Suprapubic skin (tissue), 3 donors: ENCODE results near the gene UBE2D2.

ENCODE experiments used
- CTCF ChIP-seq, 2 donors: fragments of 200-600 bp in 1 of 2; fragments of 450-650 bp in 1 of 2; sonication (generic) in 1 of 2; IDR thresholded peaks; one replicate each; pipeline ENCODE4 v1.5.1; 2016 to 2019; ENCODE audit warnings: antibody characterized with exemption in 2 of 2, mild to moderate bottlenecking in 1 of 2, moderate library complexity in 1 of 2
- EP300 ChIP-seq: sonication (generic); formaldehyde crosslinking; IDR thresholded peaks from one replicate; pipeline ENCODE4 v1.6.1; 2017; ENCODE audit warnings: antibody characterized with exemption
- POLR2A ChIP-seq, 2 donors: fragments of 450-650 bp; IDR thresholded peaks; one replicate each; pipeline ENCODE4 v1.6.1; 2017; ENCODE audit warnings: antibody characterized with exemption in 2 of 2, mild to moderate bottlenecking in 2 of 2, moderate library complexity in 2 of 2

GRCh38 chr5:139565411-139566305 lies 4.5 kb downstream of the UBE2D2 start:
- TF ChIP-seq POLR2A (IDR thresholded peaks at IDR 0.05) (no peak), CTCF (IDR thresholded peaks at IDR 0.05) (no peak), EP300 (no peak)
